RPMI8226 (cell line): ENCODE data around the gene CNTNAP3.
"Not testable (repeated sequence)": the region's sequence is repeated elsewhere in the genome, so short reads cannot be mapped to it uniquely, and the experiment has no call there.

Source experiments
- DNase-seq: peaks from one replicate; pipeline ENCODE4 v3.0.0-alpha.2; 2015

CNTNAP3 gene

GRCh38 chr9:39287980-39288379 lies at the start of gene CNTNAP3:
Gene CNTNAP3, minus strand, starts transcription at chr9:39288167. Its CDS starts 103 bp downstream, at chr9:39288064.
- DNase-seq = peak; percentile 21

- DNase-seq = not testable (repeated sequence)
Observed at GRCh38 chr9:39279995-39280394, 8.0 kb downstream of the CNTNAP3 start.

GRCh38 chr9:39242513-39242912 lies 45.5 kb downstream of the CNTNAP3 start:
- not testable (repeated sequence) for DNase-seq

DNA sequence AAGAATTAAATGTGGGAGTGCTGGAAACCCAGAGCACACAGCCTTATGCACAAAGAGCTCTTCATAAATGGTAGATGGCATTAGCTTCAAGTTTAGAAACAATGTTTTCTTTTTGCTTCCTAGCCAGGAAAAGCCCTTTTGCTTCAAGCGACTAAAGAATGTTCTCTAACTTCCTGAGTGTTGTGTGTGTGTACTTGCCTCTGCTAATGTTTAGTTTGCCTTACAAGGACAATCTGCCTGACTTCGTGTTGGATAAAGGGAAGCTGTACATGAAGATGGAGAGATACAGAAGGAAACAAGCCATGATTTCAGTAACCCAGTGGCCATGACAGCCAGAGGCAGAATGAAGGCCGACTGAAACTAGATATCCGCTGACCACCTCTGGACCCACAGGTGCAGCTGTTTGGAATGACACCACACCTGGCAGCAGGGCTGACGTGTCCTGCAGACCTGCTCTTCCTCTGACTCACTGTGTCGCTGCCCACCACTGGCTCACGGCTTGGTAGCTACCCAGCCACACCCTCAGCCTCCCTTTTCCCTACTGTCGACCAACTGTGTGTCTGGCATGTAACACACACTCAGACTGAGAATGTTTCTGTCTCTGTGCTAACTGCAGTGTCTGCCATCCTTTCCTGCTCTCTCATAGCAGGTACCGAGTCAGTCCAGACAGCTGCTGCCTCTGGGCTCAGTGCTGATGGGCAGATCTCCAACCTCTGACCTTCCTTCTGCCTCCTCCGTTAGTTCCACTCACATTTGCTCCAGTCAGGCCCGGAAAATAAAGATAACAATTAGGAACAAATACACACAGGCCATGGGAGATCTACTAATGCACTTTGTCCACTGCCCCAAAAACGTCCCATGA lies 55.6 kb downstream of the CNTNAP3 start:
- not testable (repeated sequence) for DNase-seq

DNA sequence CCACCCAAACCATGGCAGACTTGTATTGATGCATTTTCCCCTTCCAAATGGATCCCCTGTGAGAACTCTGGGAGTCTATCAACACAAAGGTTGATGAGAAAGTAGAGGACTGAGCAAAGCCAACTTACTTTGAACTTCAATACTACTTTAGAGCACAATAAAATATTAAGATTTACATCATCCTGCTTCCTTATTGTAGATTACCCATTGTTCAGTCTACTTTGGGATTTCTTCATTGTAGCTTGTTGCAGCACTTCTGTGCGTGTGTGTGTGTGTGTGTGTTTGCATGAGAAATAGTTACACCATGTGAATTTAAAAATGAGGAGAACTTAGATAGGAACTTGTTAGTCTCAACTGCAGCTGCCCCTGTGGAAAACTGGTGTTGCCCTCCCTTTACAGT lies 72.0 kb downstream of the CNTNAP3 start:
- DNase-seq = not testable (repeated sequence)

- DNase-seq = not testable (repeated sequence)
Observed at GRCh38 chr9:39209773-39210172, 78.2 kb downstream of the CNTNAP3 start.

GRCh38 chr9:39206643-39207042 lies 81.3 kb downstream of the CNTNAP3 start:
- DNase-seq = not testable (repeated sequence)

GRCh38 chr9:39205842-39206241 lies 82.1 kb downstream of the CNTNAP3 start:
- not testable (repeated sequence) for DNase-seq

- not testable (repeated sequence) for DNase-seq
Observed at GRCh38 chr9:39200412-39200811, 87.6 kb downstream of the CNTNAP3 start.

DNA sequence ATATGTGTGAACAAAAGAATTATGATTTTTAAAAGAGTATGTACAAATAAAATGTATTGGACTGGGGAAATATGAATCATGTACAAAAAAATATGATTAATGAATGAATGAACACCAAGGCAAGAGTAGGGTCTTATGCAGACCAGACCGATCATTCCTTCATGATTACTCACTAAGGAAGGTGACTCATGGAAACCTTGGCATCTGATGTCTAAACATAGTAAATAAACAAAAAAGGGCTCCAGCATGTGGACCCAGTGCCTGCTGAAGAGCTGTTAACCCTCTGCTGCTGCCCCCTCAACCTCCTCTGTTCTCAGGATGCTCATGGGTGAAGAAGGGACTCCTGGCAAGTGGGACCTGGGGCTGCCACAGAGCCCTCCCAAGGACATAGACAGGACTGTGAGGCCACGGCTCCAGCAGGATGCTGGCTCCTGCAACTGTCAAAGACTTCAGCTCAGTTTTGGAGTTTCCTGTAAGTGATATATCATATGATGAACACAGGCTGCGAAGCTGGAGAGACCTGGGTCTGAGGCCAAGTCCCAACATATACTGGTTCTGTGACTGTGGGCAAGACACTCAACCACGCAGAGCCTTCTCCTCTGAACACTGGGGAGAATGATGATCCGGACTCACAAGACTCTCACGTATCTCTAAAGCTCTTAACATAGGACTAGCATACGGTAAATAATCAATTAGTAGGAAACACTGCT lies 89.8 kb downstream of the CNTNAP3 start:
- not testable (repeated sequence) for DNase-seq

DNA sequence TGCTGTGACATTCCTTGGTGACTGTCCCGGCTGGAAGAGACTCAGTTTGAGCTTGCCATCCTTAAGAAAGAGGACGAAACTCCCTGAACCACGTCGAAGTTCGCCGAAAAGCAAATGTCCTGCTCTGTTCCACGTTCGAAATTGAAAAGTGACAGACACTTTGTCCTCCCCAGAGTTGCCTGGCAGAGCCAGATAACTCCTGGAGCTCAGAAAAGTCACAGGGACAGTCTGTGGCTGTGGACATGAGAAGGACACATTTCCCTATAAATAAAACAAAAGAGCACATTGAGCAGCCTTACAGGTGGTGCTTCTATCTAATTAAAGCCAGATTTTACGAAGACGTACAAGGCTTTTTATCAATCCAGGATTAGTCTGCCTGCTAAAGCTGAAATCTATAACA lies 116.6 kb downstream of the CNTNAP3 start:
- not testable (repeated sequence) for DNase-seq

DNA sequence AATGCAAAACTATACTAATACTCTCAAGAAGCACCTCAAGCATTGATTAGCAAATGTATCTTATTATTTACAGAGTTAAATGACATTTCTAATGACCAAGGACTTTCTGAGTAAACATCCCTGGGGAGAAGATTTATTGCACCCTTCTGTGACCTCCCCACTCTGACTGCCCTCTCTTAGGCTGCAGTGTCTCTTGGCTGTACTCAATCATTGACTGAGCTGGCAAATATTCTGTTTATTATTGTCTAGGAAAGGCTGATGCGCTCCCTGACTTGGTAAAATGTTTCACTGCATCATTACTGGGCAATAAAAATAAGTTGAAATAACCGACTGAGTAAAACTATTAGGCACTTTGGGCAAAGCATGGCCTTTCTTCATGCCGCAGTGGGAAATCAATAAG lies 130.3 kb downstream of the CNTNAP3 start:
- not testable (repeated sequence) for DNase-seq

DNA sequence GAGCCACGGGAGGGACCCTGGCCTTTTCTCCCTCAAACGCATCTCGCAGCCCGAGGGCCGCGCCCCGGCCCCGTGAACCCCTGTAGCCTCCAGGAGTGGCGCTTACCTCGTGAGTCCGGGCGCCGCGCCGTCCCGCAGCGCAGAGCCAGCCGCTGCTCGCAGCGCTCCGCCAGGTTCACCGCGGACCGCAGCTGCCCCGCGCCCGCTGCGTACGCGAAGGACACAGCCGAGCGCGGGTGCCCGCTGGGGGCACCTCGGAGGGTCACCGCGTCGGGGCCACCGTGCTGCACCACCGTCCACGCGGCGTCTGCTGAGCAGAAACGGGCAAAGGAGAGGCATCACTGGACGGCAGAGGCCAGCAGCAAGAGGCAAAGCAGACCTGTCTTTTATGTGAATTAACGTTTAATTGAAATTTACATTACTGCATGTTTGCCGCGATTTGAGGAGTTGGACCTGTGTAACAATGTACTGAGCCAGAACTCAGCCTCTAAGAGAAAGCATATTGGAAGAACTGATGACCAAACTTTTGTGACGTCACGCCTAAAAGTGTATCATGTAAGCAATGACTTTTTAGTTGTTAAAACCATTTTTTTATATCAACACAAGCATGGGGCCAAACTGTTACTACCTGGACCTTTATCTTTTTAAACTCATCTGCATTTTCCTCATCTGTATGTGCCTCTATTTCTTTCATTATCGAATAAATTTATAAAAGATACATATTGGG lies 155.0 kb downstream of the CNTNAP3 start:
- DNase-seq = not testable (repeated sequence)

DNA sequence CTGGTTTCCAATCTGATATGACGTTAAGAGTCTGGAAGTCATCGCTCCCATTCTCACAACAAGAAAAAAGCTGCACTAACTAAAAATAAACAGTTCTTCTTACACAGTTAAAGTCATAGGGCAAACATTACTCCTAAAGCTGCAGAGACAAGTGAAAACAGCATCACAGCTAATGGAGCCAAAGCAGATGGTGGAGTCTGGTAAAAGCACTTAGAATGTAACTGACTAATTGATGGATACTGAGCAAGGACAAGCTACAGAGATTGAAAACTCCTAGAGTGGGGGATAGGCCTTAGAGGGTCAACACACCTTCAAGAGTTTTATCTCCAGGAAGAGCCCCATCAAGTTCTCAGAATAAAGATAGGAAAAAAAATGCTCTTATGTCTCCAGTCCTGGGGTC lies 166.6 kb downstream of the CNTNAP3 start:
- DNase-seq = peak; percentile 9

- DNase-seq = not testable (repeated sequence)
Observed at GRCh38 chr9:39111746-39112145, 176.2 kb downstream of the CNTNAP3 start.

DNA sequence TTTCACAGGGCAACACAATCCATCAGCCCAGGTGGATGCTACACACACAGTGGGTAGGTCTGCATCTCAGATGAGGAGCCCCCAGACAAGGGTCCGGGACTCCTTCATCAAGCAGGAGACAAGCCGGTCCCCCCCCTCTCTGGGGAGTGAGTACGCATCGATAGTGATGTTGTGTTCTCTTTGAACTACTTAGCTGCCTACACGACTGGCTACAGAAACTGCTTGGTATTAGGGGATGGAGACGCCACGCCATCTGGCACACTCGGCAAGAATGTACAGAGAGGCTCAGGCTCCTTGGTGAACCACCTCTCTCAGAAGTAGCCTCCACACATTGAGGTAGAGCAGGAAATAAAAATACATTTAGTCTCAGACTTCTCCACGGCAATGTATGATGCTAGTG lies 179.8 kb downstream of the CNTNAP3 start:
- no peak for DNase-seq

DNA sequence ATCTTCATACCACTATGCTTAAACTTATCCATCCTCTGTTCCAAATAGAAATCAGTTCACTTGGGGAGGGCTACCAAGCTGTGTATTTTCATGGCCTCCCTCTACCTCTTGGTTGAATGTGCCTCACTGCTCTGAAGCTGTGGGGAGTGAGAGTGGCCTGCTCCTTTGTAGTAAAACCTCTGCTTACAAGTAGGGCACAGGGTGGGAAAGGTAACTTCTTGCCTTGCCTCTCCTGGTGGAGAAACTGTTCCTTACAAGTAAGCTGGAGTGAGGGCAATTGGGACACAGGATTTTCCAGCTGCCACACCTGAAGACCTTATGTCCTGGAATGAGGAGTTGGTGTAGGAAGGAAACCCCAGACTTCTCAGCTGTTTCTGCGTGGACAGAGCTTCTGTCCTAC lies 190.8 kb downstream of the CNTNAP3 start:
- not testable (repeated sequence) for DNase-seq

DNA sequence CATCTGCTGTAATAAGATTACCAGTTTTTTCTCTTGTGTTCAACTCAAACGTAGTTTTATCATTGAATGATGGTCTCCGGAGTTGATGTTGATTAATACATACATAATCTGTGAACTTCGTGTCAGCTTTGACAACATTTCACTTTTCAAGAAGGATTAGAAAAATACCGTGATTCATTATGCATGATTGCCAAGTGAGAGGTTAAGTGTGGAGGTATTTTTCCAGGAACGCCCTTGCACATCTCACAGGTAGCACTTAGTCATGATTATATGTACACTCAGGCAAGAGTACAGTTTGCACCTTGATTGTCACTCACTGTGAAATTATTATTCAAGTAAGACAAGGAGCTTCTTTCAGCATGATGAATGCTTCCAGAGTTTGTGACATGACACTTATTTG lies 202.7 kb downstream of the CNTNAP3 start:
- DNase-seq = not testable (repeated sequence)

- peak; percentile 41 for DNase-seq
Observed at GRCh38 chr9:39082574-39082973, 205.4 kb downstream of the CNTNAP3 start.

- not testable (repeated sequence) for DNase-seq
Observed at GRCh38 chr9:39080081-39080480, 207.9 kb downstream of the CNTNAP3 start.

- peak; percentile 11 for DNase-seq
Observed at GRCh38 chr9:39078621-39079256, 209.2 kb downstream of the CNTNAP3 start.

- not testable (repeated sequence) for DNase-seq
Observed at GRCh38 chr9:39073537-39073936, 214.4 kb downstream of the CNTNAP3 start.

- DNase-seq = not testable (repeated sequence)
Observed at GRCh38 chr9:39067683-39068082, 220.3 kb downstream of the CNTNAP3 start.
